GM18867 (cell line): Measurements from ENCODE around the gene RASGRF1.
"Not testable (repeated sequence)": the region's sequence is repeated elsewhere in the genome, so short reads cannot be mapped to it uniquely, and the experiment has no call there.

Experiments used
- ATAC-seq: cut with Tn5 transposase; IDR thresholded peaks from one replicate; pipeline ENCODE4 v1.9.1; 2021; ENCODE audit warnings: mild to moderate bottlenecking, moderate library complexity; ENCODE audit not compliant: unreplicated experiment

RASGRF1 gene, protein sequence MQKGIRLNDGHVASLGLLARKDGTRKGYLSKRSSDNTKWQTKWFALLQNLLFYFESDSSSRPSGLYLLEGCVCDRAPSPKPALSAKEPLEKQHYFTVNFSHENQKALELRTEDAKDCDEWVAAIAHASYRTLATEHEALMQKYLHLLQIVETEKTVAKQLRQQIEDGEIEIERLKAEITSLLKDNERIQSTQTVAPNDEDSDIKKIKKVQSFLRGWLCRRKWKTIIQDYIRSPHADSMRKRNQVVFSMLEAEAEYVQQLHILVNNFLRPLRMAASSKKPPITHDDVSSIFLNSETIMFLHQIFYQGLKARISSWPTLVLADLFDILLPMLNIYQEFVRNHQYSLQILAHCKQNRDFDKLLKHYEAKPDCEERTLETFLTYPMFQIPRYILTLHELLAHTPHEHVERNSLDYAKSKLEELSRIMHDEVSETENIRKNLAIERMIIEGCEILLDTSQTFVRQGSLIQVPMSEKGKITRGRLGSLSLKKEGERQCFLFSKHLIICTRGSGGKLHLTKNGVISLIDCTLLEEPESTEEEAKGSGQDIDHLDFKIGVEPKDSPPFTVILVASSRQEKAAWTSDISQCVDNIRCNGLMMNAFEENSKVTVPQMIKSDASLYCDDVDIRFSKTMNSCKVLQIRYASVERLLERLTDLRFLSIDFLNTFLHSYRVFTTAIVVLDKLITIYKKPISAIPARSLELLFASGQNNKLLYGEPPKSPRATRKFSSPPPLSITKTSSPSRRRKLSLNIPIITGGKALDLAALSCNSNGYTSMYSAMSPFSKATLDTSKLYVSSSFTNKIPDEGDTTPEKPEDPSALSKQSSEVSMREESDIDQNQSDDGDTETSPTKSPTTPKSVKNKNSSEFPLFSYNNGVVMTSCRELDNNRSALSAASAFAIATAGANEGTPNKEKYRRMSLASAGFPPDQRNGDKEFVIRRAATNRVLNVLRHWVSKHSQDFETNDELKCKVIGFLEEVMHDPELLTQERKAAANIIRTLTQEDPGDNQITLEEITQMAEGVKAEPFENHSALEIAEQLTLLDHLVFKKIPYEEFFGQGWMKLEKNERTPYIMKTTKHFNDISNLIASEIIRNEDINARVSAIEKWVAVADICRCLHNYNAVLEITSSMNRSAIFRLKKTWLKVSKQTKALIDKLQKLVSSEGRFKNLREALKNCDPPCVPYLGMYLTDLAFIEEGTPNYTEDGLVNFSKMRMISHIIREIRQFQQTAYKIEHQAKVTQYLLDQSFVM (N-terminal part only)

DNA sequence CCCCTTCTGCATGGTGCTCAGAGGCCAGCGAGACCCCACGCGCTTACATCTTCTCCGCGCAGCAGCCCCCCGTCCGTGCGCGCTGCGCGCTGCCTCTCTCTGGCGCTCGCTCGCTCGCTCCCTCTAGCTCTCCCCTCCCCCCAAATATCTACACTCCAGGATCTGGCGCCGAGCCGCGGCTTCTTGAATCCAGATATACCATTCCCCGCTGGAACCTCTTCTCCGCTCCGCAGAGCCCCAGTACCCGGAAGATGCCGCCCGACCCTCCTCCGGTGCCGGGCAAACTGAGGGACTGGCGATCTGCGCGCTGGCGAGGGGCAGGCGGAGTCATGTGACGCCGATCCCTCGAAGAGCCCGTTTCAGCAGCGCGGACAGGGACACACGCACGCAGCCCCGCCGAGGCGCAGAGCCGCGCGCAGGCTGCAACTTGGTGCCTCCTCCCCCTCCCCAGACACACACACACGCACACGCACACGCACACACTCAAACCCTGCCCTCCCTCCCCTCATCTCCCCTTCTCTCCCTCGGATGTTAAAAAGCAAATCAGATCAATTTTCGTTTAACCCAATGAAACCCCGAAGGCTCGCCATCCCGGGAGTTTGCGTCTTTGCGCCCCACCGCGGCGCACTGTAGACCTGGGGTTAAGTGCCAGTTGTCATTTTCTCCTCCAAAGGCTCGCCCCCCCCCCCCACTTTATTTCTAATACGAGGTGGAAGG is at the start of gene RASGRF1:
Gene RASGRF1, minus strand, starts transcription at position 294 of the 717 bp plus-strand sequence. Its CDS starts 282 bp downstream, at position 12.
- no peak for ATAC-seq

DNA sequence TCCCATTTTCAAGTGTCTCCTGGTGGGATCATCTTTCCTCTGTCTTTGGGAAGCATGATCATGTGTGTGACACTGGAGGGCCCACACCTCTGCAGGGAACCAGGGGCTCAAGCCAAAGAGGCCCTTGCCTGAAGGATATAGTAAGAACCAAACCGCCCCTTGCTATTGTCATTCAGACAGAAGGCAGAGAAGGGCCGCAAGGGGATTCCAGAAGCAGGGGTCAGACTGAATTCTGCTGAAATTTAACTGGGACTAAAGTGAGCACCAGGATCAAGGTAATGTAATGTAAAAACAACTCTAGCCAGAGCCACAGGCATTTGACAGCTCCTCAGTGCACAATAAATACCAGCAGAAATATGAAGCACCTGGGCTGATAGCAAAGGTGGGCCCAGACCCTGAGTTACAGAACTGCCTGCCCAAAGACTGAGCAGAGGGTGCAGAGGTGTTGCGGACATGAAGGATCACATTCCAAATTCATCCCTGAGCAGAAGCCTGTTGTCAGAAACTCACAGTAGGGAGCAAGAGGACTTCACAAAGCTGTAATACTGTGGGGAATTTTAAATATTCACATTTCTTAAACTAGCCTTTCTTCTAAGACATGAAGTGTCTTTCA is 46.0 kb upstream of the RASGRF1 start:
- no peak for ATAC-seq

DNA sequence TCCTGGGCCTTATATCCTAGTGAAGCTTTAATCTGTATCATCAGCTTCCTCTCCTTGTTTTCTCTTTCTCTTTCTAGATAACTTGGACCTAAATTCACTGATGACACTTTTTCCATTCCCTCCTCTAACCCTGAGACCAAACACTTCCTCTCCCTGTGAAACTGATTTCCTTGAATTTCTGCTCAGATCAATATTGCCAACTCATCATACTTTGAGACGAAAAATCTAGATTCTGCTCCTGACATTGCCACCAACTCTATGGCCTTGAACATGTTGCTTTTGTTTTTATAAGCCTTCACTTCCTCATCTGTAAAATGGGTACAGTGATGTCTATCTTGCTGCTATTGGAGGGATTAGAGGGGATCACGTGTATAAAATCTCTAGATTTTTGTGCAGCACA is 42.7 kb upstream of the RASGRF1 start:
- ATAC-seq: no peak

DNA sequence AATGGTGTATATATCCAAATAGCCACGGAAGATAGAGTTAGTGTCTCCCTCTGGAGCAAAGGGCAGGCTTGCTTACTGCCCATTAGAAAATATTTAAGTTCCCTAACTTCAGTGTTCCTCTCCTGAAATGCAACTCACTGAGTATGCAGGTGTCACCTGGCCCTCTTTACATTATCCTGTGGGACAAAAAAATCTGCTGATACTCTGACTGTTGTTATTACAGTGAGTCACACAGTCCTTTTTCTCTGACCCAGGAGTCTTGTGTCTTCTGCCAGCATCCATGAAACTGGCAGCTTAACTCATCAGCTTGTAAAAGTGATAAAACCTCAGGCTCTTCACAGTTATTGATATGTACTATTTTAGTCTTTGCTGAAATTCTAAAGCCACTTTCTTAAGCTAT is 42.2 kb upstream of the RASGRF1 start:
- no peak for ATAC-seq

DNA sequence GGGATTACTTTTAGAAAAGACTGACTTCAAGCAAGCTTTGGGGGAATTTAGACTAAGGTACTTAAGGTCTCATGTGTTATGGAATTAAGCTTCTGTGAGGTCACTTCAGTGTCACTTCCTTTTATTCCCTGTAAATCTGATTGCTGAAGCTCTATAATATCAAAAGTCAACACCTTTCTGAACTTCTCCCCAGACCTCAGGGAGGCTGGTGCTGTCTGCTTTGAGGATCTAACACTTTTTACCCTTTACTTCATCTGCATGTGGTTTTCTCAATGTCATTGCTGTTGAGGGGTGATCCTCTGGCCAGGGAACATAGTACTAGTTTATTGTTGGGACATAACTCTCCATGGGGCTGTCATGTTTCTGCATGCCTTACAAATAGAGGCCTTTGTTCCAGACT is 41.8 kb upstream of the RASGRF1 start:
- no peak for ATAC-seq

DNA sequence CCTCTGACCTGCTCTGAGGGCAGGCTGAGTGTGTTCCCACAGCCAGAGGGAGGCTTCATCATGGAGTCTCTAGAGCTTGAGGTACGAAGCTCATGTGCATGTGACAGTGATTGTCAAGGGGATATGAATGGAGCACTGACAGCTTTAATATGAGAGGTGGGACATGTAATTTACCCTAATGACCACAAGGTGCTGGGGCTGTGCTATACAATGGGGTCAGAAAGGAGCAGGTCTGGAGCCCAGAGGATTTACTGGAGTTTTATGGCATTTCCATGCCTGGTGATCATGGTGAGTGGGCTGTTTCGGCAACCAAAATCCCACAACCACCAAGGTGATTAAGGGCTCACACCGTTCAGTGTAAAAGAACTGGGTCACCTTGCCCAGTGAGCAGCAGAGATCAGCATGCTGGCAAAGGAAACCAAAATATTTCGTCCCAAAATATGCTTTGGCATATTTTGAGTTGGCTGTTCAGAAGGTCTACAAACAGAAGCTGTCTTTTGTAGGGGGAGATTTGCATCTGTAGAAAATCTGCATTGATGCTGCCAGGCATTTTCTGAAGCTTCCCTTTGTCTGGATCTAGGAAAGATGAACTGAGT is 40.1 kb upstream of the RASGRF1 start:
- no peak for ATAC-seq

DNA sequence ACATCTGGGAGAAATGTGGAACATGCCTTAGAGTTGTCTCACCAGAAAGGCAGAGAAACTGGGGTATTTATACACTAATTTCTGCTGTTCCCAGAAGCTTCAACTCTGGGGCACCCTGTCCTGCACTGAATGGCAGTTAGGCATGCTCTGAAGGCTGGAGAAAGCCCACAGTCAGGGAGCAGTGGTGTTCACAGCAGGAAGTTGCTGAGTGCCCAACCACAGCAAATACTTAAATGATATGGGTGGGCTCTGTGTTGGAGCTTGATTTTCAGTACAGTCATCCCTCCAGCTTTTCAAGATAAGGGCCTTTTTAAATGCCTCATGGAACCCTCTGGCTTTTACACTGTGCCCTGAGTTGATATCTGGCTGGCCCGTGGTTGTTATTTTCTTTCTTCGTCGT is 38.7 kb upstream of the RASGRF1 start:
- no peak for ATAC-seq

DNA sequence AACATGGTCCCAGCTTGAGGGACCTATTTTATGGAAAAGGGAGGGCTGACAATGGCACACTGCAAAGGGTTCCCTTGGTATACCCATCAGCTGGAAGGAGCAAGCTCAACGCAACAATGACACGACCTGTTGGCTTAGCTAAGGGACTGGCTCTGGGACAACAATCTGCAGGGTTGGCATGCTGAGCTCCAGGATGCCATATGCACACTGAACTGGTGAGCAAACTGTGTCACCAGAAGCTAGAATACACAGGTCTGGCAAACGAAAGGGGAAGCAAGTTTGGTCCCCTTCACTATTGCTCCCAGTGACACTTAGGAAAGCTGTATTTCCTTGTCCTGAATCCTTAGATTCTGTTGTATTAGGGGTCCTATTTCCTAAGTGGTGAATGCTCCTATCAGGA is 38.0 kb upstream of the RASGRF1 start:
- ATAC-seq: no peak

DNA sequence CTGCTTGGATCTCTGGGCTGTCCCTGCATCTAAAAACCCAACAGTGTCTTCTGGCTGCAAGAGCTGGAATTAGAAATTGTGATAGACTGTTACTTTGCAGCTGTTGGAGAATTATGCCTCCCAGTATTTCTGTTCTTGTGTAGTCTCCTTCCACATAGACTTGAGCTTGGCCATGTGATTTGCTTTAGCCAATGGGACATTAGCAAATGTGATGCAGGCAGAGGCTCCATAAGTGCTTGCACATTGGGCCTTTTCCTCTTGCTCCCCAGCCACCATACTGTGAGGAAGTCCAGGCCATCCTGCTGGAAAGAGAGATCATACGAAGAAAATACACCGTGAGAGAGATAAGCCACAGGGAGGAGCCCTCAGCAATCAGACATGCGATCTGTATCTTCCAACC is 33.8 kb upstream of the RASGRF1 start:
- no peak for ATAC-seq

DNA sequence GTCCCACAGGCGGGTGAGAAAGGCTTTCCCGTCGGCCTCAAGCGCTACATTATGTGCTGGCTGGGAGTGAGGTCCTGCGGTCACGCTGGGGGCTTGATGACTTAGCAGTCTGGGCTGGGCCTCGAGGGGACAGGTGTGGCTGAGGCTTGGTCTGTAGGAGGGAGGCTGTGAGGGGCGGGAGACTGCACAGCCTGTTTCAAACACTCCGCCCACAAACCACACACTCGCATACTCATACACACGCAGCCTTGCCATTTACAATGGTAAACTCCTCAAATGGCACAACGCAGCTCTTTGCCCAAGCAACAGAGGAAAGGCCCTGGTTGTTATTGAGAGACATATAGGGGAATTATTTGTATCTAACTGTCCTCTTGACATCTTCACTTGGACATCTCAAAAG is 32.4 kb upstream of the RASGRF1 start:
- no peak for ATAC-seq

DNA sequence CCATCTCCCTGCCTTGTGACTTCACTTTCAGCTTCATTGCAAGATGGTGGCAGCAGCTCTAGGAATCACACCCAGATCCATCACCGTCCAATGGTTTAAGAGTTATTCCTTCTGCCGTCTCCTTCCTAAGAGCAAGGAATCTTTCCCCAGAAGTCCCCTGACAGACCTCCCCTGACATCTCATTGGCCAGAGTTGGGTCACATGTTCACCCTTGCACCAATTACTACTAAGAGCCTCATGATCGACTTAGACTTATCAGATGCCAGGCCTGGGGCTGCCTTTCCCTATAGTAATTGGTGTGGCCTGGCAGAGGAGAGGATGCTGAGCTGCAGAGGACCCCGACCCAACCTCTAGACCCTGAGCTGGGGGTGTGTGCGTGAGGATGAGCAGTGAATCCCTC is 31.8 kb upstream of the RASGRF1 start:
- ATAC-seq: no peak

DNA sequence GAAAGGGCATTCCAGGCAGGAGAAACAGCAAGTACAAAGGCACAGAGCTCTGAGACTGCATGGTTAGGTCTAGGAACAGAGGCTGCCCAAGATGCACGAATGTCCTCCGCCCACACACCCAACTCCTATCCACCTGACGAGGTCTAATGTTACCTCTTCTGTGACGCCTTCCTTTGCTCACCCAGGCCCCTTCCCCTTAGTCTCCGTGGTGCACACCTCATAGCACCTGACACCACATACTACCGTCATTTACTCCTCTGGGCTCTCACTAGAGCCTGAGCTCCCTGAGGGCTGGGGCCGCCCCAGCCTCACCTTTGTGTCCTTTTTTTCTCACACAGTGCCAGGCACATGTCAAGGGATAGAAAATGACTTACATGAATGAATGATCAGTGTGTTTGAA is 31.0 kb upstream of the RASGRF1 start:
- no peak for ATAC-seq

DNA sequence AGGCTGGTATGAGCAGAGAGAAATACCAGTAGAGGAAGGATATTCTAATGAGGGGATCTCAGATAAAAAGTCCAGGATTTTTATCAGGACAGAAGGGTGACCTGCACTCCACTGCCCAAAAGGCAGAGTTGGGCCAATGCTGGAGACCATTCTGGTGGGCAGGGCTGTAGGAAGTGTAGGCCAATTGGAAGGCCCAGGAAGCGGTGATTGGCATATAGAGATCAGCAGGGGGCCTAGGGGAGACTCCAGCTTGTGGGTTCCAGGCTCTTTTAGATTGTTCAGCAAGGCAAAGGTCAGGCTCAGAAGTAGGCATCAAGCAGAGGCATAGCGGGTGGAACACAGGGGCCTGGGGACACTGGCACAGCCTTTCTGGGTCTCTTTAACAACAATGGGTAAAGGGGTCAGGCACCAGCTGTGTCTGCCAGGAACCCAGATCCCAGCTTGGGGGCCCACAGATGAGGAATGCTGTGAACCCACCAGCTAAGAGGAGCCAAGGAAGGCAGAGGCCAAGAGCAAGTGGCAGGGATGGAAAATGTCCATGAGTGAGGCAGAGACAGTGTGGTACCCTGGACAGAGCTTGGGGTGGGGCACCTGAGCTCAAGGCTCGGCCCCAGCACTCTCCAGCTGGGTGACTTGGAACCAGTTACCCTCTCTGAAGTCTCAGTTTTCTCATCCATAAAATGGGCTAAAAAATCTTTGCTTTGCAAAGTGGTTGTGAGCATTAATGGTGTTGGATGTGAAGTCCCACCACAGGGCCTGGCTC is 27.0 kb upstream of the RASGRF1 start:
- no peak for ATAC-seq

DNA sequence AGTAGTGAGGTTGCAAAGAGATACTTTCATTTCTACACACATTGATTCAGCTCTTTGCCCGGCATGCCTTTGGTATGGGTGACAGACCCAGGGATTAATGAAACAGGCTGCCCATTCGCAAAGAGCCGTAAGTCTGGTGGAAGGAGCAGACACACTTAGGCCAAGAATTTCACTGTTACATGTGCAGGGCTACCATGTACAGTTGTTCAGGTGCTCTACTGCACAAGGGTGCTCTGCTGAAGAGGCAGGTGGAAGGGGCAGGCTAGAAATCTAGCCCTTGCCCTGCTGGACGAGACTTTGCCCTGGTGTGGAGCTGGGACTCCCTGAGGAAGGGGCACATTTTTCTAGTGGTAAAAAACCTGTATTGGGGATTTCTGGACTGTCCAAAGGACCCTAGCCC is 26.2 kb upstream of the RASGRF1 start:
- no peak for ATAC-seq

DNA sequence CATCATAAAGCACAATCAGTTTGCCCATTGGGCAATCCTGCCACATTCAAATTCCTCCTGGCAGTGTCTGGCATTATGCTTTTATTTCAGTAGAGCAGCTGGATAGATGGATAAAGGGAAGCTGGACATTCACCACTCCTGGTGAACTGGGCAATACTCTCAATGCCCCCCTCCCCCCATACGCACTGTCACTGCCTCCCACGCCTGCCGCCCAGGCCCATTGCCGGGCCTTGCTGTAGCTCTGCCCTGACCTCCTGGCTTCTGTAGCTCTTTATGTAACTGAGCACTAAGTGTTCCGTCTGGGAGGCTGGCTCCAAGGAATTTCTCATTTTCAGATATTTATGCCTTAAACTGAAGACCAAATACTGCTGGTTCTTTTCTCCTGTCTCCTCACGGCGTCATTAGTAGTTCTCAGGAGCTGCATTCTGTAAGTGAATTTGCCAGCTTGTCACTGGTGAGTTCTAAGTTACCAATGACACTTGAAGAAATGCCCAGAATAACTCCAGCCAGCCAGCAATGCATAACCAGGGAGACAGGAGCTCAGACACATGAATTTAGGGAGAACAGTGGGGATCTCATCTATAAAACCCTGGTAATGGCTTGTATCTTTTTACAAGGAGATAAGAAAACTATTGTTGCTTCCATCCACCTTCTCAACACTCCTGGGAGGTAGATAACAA is 25.5 kb upstream of the RASGRF1 start:
- ATAC-seq: no peak

DNA sequence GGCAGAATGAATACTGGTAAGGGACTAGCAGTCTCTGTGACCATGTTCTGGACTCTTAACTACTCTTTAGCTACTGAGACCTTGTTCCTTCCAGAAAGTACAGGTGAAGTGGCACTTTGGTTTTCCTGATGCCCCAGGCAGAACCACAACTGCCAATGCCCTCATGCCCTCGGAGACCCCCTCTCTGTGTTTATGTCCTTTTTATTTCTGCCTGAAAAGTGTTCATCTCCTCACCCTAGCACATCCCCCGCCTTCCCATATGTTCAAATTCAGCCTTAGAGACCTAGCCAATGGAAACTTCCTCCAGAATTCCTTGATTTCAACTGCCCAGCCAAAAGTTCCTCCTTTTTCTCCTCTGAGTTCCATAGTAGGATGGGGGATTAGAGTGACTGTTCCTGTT is 23.3 kb upstream of the RASGRF1 start:
- ATAC-seq: no peak

DNA sequence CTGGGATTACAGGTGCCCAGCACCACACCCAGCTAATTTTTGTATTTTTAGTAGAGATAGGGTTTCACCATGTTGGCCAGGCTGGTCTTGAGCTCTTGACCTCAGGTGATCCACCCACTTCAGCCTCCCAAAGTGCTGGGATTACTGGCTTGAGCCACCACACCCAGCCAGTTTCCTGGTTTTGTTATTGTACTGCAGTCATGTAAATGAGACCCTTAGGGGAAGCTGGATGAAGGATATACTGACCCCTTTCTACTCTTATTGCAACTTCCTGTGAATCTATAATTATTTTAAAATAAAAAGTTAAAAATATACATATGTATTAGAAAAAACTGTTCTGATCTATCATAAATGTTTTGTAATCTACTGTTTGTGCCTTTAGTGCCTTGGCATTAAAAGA is 20.8 kb upstream of the RASGRF1 start:
- not testable (repeated sequence) for ATAC-seq

DNA sequence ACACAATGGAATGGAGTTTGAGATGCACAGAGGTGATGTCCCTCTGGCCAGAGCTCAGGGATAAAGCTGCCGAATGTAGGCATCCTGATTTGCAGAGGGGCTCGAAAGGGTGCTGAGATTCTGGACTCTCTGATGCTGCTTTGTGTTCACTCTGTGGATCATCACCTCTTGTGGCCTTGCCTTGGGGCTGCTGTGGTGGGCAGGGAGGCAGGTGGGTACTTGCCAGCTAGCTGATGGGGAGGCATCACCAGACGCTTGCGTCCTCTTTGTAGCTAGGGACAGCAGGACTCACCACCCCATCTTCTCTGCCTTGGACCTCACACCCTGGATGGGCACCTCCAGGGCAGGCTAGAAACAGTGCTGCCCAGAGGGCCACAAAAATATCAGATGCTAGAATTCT is 14.6 kb upstream of the RASGRF1 start:
- no peak for ATAC-seq

DNA sequence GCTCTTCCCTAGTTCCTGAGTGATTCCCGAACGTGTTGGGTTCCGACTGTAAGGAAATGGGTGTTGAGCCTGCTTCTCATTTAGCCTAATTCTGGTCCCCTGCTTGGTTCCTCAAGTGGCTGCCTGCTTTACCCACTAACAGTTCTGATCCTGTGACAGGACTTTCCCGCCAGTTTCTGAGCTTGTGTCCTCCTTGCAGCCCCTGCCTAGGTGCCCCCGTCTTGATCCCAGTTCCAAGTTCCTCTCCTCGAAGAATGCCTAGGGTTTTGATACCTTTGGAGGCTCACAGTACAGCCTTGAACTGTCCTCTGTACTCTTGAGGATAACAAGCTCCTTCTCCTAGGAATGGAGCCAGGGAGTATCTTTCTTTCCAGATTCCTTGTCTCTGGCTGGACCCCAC is 12.0 kb upstream of the RASGRF1 start:
- no peak for ATAC-seq
